IPS-NIHi11 (cell line): ENCODE measurements around the gene TLR9.

Source experiments
- DNase-seq: peaks from one replicate; pipeline ENCODE4 v3.0.0; 2012; ENCODE audit warnings: mixed read lengths, low spot score

TLR9 gene

DNA sequence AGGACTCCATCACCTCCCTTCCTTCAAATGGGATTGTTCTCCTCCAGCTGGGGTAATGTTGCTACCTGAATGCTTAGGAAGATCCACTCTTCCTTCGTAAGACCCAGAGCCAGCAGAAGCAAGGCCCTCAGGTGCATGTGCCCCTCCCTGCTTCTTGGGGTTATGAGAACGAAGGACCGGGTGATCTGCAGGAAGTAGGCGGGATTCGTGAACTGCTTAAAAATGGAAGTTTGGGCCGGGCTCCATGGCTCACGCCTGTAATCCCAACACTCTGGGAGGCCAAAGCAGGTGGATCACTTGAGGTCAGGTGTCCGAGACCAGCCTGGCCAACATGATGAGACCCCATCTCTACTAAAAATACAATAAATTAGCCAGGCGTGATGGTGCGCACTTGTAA is 8.0 kb downstream of the TLR9 start:
- no peak for DNase-seq

DNA sequence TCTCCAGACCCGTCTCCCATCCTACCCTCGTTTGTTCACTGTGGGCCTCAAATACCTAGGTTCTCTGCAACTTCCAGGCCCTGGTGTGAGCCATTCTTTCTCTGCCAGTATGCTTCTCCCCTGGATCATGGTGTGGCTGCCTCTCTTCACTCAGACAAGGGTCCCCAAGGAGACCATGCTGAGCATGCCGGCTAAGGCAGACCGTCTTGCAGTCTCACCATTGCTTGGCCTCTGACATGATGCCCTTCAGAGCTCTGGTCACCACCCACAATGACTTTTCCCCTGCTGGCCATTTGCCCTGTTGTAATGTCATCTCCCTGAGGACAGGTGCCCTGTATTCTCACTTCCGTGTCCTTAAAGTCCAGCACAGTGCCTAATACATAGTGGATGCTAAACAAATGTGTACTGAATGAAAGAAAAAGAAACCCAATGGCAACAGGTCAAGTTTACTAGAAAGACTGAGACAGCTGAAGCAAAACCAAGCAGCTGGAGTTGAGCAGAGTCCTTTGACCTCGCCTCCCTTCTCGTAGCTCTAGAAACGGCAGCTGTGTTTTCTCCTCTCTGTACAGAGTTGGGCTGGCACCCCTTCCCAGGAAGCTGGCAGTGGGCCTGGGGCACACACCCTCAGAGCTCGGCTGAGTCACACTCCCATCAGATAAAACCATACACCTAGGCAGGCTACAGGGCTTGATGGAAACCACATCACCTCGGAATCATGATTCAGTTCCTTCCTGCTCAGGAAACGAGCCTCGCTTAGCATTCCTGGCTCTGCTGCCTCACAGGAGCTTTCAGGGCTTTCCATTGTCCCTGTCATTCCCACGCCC is 8.6 kb downstream of the TLR9 start:
- DNase-seq: no peak

DNA sequence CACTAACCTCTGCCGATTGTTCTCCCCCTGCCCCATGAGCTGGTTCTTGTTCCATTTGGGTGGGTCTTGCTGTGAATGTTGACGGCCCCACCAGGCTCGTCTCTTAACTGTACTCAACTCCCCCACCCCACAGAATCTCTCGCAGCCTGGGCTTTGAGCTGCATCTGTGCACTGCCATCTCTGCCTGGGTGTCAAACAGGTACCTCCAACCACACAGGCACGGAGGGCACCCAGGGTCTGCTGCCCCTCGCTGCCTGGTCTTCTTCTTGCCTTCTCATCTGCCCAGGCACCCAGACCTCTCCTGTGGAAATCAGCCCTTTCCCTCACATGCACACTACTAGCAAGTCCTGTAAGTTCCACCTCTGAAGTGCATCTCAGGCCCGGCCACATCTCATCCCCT is 10.1 kb downstream of the TLR9 start:
- no peak for DNase-seq

DNA sequence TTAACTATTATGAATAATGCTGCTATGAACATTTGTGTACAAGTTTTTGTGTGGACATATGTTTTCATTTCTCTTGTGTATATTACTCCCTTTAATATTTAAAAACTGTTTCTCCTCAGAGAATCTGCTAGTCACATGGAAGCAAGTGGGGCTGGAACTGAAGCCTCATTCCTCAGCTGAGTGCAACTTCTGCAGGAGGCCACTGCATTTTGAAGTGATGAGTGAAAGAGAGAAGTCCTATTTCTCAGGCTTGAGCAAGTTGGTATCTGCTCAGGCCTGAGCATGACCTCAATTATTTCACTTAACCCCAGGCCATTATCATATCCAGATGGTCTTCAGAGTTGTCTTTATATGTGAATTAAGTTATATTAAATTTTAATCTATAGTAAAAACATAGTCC is 11.5 kb downstream of the TLR9 start:
- DNase-seq: no peak

DNA sequence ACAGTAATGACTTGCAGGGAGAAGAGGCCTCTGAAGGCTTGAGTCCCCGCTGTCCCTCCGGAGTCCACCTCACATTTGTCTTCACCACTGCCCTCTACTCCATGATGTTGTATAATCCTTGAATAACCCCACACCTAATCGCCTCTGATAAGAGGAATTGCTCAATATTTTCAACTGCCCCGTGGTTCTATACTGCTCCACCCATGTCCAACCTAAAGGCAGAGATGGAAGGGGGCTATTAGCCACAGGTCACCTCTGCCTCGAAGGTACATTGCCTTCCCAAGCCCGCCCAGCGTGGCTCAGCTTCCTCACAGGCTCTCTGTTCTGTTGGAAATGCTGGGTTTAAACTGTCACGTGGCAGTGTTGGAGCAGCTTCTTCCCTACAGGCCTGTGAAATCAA is 12.4 kb downstream of the TLR9 start:
- DNase-seq: no peak

DNA sequence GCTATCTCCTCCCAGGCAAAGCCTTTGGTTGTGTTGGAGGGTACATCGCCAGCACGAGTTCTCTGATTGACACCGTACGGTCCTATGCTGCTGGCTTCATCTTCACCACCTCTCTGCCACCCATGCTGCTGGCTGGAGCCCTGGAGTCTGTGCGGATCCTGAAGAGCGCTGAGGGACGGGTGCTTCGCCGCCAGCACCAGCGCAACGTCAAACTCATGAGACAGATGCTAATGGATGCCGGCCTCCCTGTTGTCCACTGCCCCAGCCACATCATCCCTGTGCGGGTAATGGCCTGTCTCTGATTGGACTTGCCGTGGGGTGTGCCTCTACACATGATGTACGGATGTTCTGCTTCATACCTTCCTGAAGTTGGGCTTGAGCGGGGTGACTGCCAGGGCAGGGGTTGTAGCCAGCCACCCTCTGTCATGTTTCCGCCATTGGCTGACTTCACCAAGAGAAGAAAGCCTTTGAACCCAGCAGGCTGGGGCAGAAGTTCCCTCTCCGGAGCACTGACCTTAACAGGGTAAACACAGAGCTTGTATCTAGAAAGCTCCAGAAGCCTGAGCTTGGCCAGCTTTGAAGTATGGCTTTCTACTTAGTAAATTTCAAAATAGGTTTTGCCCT is 14.1 kb downstream of the TLR9 start:
- no peak for DNase-seq

DNA sequence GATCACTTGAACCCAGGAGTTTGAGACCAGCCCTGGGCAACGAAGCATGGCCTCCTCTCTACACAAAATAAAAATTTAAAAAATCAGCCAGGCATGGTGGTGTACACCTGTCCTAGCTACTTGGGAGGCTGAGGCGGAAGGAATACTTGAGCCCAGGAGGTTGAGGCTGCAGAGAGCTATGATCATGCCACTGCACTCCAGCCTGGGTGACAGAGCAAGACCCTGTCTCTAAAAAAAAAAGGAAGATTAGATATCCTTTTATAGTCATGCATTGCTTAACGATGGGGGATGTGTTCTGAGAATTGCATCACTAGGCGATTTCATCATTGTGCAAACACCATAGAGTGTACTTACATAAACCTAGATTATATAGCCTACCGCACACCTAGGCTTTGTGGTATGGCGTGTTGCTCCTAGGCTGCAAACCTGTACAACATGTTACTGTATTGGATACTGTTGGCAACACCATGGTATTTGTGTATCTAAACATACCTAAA is 14.8 kb downstream of the TLR9 start:
- no peak for DNase-seq

DNA sequence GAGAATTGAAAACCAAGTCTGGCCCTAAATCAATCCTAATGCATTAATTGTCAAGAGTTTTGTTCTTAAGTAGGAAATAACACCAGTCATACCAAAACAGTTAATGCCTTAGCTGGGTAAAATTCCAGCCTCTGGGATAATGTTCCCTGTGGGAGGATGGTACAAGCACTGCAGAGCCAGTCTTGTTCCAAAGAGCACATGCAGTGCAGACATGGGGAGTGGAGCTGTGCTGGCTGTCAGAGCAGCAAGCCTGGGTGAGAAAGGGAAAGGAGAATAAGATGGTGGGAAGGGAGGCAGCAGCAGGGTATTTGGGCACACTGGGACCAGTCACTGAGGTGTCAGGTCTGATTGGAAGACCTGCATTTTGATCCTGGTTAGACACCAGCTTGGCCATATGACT is 15.4 kb downstream of the TLR9 start:
- DNase-seq: no peak

DNA sequence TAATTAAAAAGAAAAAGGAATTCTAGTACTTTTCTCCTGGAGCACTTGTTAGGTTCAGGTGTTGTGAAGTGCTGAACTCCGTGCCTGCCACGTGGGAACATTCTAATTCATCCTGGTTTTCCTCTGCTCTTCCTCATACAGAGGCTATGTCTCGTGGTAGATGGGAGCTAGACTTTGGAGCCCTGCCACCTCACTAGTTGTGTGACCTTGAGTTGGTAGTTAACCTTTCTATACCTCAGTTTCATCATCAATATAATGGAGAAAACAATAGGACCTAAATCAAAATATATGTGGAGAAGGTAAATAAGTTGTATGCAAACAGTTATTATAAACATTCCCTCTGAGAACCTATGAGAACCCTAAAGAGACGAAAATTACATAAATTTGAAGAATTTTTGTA is 16.9 kb downstream of the TLR9 start:
- no peak for DNase-seq

DNA sequence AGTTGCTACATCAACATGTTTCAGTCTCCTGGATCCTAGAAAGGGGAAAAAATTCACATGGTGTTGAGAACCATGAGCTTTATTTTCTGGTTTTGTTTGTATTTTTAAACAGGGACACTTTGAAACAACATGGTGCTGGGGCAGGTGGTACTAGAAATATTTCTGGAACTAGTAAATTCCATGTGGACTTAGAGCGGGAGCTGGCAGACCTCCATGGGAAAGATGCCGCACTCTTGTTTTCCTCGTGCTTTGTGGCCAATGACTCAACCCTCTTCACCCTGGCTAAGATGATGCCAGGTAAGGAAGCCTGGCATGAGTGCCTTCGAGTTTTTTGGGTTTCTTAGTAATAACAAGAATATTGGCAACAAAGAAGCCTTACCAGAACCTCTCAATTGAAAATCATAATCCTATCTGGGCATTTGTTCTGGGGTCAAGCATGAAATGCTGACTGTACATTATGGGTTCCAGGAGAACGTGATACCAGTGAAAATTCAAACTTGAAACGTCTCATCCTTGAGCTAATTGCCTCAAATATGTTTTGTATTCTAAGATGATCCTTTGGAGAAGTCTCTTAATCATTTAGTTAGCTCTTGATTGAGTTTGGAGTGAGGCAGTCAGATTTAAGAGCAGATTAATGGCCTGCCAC is 19.6 kb downstream of the TLR9 start:
- DNase-seq: no peak

DNA sequence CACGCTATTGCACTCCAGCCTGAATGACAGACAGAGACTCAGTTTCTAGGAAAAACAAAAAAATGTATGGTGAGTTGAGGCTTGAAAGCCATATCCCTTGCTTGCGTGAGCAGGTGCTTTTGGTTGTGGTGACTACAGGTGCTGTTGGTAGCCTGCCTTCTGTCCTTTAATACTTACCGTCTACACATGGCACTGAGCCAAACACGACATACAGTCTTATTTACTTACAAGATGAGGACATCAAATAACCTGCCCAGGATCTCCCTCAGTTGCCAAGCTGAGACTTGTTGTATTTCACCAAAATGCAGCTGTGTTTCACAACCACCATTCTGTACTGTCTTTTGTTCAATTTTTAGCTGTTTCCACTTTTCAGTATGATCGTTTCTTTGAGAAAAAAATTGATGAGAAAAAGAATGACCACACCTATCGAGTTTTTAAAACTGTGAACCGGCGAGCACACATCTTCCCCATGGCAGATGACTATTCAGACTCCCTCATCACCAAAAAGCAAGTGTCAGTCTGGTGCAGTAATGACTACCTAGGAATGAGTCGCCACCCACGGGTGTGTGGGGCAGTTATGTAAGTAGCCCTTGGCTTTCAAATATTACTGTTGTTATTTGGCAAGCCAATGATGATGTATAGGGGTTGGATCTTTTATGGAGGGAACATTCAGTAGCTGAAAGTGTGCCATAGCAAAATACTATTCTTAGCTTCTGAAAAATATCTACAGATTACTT is 20.9 kb downstream of the TLR9 start:
- DNase-seq: no peak

DNA sequence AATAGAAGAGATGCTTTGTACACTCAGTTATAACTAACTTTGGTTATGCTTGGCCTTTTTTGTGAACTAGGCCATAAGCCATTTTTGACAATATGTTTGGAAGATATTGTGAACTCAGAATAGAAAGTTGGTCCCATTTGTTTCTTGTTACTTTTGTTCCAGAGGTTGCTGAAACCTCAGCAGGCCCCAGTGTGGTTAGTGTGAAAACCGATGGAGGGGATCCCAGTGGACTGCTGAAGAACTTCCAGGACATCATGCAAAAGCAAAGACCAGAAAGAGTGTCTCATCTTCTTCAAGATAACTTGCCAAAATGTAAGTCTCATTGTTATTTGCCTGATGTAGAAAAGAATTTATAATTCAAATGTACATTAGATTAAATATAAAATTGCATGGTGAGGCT is 21.7 kb downstream of the TLR9 start:
- DNase-seq: no peak

DNA sequence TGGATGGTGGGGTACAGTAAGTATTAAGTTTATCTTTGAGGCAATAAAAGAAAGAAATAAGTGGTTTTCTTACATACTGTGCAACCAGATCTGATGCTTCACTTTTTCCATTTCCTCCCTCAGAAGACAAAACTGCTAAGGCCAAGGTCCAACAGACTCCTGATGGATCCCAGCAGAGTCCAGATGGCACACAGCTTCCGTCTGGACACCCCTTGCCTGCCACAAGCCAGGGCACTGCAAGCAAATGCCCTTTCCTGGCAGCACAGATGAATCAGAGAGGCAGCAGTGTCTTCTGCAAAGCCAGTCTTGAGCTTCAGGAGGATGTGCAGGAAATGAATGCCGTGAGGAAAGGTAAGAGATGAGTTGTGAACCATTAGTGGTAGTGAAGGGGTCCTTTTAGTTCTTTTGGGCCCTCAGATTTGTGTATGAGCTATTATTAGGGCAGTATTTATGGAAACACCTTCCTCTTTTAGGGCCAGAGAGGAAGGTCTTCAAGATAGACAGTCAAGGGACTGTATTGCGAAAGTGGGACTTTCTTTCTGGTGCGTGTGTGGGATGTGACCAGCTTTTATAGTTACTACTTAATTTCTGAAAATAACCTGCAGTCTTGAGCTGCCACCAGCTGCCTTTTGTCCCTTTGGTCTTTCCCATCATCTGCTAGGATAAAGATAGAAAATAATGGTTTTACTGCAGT is 22.9 kb downstream of the TLR9 start:
- no peak for DNase-seq

DNA sequence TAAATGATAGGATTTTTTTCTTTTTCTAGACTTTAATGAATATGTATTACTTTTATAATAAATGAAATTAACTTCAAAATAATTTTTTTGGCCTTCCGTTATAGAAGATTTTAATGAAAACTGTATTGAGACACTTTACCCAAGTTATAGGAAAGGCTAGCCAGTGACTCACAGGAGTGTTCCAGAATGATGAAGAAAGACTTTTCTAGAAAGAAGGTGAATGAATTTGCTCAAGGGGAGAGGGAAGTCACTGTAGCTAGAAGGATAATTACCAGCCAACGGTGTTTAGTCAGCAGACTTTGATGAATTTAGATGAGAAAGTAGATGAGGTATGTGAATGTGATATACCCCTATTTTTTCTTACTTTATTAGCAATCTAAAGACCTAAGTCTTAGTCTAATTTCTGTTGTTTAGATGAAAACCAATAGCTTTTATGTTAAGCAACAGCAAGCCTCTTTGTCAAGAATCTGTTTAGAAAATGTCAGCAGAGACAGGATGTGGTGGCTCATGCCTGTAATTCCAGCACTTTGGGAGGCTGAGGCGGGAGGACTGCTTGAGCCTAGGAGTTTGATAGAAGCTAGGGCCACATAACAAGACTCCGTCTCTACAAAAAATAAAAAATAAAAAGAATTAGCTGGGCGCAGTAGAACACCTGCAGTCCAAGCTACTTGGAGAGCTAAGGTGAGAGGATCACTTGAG is 24.3 kb downstream of the TLR9 start:
- DNase-seq: no peak

DNA sequence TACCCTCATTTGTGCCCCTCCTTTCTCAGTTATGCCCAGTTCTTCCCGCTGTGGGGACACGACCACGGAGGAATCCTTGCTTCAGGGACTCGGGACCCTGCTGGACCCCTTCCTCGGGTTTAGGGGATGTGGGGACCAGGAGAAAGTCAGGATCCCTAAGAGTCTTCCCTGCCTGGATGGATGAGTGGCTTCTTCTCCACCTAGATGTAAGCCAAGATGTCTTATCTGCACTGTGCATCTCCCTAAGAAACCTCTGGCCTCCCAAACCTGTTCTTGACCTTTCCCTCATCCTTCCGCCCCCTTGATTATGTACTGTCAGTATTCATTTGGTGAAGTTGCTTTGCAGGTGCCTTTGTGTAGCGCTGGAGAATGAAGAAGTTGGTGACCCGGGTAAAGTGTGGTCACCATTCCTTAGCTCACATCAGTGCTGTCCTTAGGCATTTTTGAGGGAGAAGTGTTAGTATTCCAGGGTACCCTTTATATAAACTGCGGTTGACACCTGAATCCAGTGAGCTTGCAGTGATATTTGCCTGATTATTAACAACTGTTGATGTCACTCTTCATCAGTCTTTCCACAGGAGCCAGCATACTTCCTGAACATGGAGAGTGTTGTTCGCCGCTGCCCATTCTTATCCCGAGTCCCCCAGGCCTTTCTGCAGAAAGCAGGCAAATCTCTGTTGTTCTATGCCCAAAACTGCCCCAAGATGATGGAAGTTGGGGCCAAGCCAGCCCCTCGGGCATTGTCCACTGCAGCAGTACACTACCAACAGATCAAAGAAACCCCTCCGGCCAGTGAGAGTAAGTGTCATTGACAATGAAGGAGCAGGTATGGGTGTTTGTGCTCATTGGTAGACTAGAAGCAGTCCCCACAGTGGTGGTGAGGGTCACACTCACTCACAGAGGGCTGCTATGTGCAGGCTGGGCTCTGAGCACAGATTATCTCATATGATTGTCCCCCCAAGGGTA is 26.5 kb downstream of the TLR9 start:
- no peak for DNase-seq

DNA sequence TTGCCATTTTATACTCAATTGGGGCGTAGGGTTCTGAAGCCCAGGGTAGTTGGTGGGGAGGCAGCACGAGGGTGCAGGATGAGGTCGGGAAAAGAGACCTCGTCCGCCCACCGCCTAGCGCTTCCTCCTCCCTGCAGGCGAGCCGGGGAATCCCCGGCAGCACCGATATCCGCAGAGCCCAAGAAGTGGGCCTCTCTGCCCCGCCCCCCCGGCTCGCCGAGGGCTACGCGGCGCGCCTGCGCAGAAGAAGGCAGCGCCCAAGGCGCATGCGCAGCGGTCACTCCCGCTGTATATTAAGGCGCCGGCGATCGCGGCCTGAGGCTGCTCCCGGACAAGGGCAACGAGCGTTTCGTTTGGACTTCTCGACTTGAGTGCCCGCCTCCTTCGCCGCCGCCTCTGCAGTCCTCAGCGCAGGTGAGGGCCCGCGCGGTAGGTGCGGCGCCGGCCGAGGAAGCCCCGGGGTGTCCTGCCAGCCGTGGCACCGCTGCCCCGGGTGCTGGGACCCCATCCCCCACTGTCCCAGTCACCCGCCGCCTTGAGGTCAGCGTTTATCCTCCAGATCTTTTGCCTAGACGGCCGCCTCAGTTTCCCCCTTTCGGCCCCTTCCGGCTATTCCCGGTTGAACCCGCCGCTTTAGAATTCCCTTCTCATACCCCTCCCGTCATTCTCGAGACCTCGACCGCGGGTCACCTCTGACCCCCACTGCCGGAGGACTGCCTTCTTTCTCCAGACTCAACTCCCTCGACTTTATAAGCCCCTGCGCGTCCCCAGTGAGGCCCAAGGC is 27.4 kb downstream of the TLR9 start, which contains the start of gene ALAS1:
ALAS1 (plus strand) TSS at position 319 of the 784 bp plus-strand sequence. CDS start 1,082 bp downstream, outside the sequence.
- peak; percentile 99 for DNase-seq

DNA sequence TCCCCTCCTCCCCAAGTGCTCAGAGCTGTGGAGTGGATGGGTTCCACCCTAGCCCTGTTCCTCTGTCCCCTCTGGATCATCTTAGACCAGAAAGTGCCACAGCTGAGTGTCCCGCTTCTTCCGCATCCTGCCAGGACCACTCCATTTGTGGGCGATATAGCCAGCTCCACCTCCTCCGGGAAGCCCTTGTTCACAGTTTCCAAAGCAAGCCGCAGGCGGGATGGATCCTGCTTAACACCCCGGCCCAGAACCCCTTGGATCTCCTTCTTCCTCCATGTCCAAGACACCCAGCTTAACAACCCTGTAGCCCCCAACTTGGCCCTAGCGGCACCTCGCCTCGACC is 28.0 kb downstream of the TLR9 start:
- DNase-seq: no peak

DNA sequence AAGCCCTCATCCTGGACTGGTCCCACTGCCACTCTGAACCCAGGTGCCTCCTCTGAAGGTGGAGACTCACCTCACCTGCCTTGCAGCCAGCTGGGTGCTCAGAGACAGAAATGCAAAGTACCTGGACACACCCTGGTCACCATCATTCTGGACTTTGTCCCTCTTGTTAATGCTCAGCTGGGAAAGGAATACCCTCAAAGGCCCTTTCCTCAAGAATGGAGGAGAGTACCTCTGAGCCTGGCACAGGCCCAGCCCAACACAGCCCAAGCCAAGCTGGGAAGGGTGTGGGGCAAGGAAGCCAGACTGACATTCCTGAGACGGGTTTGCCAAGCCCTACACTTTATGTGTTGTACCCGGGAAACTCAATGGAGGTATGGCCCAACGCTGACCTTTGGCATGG is 28.5 kb downstream of the TLR9 start:
- DNase-seq: no peak

DNA sequence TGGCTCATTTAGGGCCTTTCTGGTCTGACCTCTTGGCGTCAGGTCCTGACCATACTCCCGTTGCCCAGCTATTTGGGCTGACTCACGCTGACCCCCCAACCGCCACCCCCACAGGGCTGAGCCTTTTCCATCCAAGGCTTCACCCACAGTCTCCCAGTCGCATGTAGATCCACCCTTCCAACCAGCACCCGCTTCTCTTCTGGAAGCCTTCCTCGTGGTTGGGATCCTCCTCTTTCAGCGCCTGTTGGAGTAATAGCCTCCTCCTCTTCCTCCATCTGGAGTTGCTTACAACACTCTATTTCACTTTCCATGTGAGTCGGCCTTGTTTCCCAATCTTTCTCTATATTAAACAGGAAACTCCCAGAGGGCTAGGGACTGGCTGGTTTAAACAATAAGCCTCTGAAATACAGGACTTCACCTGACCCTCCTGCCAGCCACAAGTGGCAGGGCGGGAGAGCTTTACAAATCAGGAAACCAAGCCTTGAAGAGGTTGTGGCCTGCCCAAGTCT is 29.6 kb downstream of the TLR9 start:
- no peak for DNase-seq
